GM13977 (cell line): Measurements from ENCODE around the gene CD37.
"Not testable (repeated sequence)": the region's sequence is repeated elsewhere in the genome, so short reads cannot be mapped to it uniquely, and the experiment has no call there.

Experiments used
- DNase-seq: peaks from one replicate; pipeline ENCODE4 v3.0.0; 2012; ENCODE audit warnings: low spot score
- CTCF ChIP-seq: IDR thresholded peaks from 2 replicates; pipeline ENCODE4 v1.5.1; 2012; ENCODE audit warnings: mild to moderate bottlenecking, control low read depth; ENCODE audit not compliant: insufficient read depth; ENCODE audit errors: extremely low read depth, missing control alignments
- in situ Hi-C: fragments of 300-500 bp; cut with MboI; formaldehyde crosslinking; loops from one replicate; pipeline ENCODE4 v1.12.0; 2022; ENCODE audit warnings: low sequenced_read_pairs, low pct_unique_long_range_greater_than_20kb, mixed read lengths, inconsistent platforms; ENCODE audit not compliant: unreplicated experiment

The CD37 gene

GRCh38 chr19:49368711-49369358, 33.6 kb downstream of the CD37 start:
- no peak for DNase-seq
- in situ Hi-C loops, result no loop called here
- TF ChIP-seq CTCF, result no peak

- in situ Hi-C loops, result no loop called here
- TF ChIP-seq CTCF, result no peak
- DNase-seq, result no peak
These were observed 36.0 kb downstream of the CD37 start for GRCh38 chr19:49371184-49371583.

GRCh38 chr19:49373174-49373573, 38.0 kb downstream of the CD37 start:
- in situ Hi-C loops, DNase-seq: not testable (repeated sequence)

- in situ Hi-C loops, result no loop called here
- TF ChIP-seq CTCF, result no peak
- no peak for DNase-seq
These were observed 39.6 kb downstream of the CD37 start for GRCh38 chr19:49374665-49375434.

GRCh38 chr19:49378512-49378911, 43.3 kb downstream of the CD37 start:
- no peak for DNase-seq
- in situ Hi-C loops, result no loop called here
- TF ChIP-seq CTCF, result no peak

- DNase-seq, result no peak
- in situ Hi-C loops, result no loop called here
- TF ChIP-seq CTCF, result no peak
These were observed 45.2 kb downstream of the CD37 start for GRCh38 chr19:49380391-49380790.

GRCh38 chr19:49382639-49383038, 47.4 kb downstream of the CD37 start:
- in situ Hi-C loops, result no loop called here
- no peak for DNase-seq
- no peak for TF ChIP-seq CTCF
